ENCODE measurements around the gene VAPB.

The VAPB gene

GRCh38 chr20:58500256-58500655 lies 111.2 kb downstream of the VAPB start:
- in situ Hi-C loops (cut with MboI; ENCODE audit: low sequenced_read_pairs): no loop called here
